PC-3 (cell line): ENCODE measurements around the gene PPFIA1. TPM values are rescaled to one million over a fixed set of nuclear protein-coding genes. Genes with fewer than 3 reads are reported as not detected.

Experiments used
- ATAC-seq: fragments of 200-7000 bp; cut with Tn5 transposase; 2 replicates; pipeline ENCODE4 v1.9.1; 2020; ENCODE audit warnings: mild to moderate bottlenecking, moderate library complexity
- BruUV-seq: library from RNA; stranded (reverse); fragments of 400-500 nt; replicated peaks from 2 replicates; lab custom pipeline; 2021; lab: Mats Ljungman, UMichigan
- CTCF ChIA-PET: fragments of 300-600 bp; sonication (Branson Sonifier 250); formaldehyde crosslinking; loops from one replicate; lab custom pipeline; 2022; ENCODE audit warnings: antibody characterized with exemption; lab: Charles Lee
- POLR2A ChIA-PET: fragments of 300-600 bp; sonication (Branson Sonifier 250); formaldehyde crosslinking; loops from one replicate; lab custom pipeline; 2022; ENCODE audit warnings: antibody characterized with exemption; ENCODE audit not compliant: unreplicated experiment; lab: Charles Lee
- DNase-seq: peaks from one replicate; pipeline ENCODE4 v3.0.0-alpha.2; 2015
- H2AFZ ChIP-seq: fragments of 300-600 bp; sonication (generic); 2 replicates; pipeline ENCODE4 v1.6.0; 2016; ENCODE audit warnings: antibody characterized with exemption, low read length
- H3F3A ChIP-seq: fragments of 300-600 bp; sonication (generic); one replicate; pipeline ENCODE4 v1.6.0; 2017; ENCODE audit warnings: antibody characterized with exemption, low read length, control low read depth, mild to moderate bottlenecking; ENCODE audit not compliant: unreplicated experiment
- H3K27ac ChIP-seq: fragments of 300-600 bp; sonication (generic); 2 replicates; pipeline ENCODE4 v1.5.1; 2016; ENCODE audit warnings: mild to moderate bottlenecking, low read length
- H3K27me3 ChIP-seq: fragments of 300-600 bp; sonication (generic); 2 replicates; pipeline ENCODE4 v1.6.1; 2016; ENCODE audit warnings: low read length, mixed read lengths
- H3K36me3 ChIP-seq: fragments of 300-600 bp; sonication (generic); 2 replicates; pipeline ENCODE4 v1.6.1; 2016; ENCODE audit warnings: low read depth, mixed run types, low read length, mixed read lengths
- H3K4me1 ChIP-seq: fragments of 300-600 bp; sonication (generic); 2 replicates; pipeline ENCODE4 v1.5.1; 2016; ENCODE audit warnings: low read length; ENCODE audit not compliant: insufficient read depth
- H3K4me2 ChIP-seq: fragments of 300-600 bp; sonication (generic); 2 replicates; pipeline ENCODE4 v1.6.0; 2016; ENCODE audit warnings: low read length
- H3K4me3 ChIP-seq: fragments of 300-600 bp; sonication (generic); 2 replicates; pipeline ENCODE4 v1.5.1; 2016; ENCODE audit warnings: mild to moderate bottlenecking, low read length, mixed read lengths
- H3K79me2 ChIP-seq: fragments of 300-600 bp; sonication (generic); 2 replicates; pipeline ENCODE4 v1.6.1; 2017; ENCODE audit warnings: low read length, mixed read lengths
- H3K9ac ChIP-seq: fragments of 300-600 bp; sonication (generic); 2 replicates; pipeline ENCODE4 v1.6.0; 2016; ENCODE audit warnings: mild to moderate bottlenecking, low read length
- H3K9me2 ChIP-seq: fragments of 300-600 bp; sonication (generic); replicated peaks from 2 replicates; pipeline ENCODE4 v1.6.1; 2016; ENCODE audit warnings: mixed run types, low read length, mixed read lengths
- H3K9me3 ChIP-seq: fragments of 300-600 bp; sonication (generic); 2 replicates; pipeline ENCODE4 v1.6.1; 2016; ENCODE audit warnings: low read length, mixed read lengths
- H4K20me1 ChIP-seq: fragments of 300-600 bp; sonication (generic); 2 replicates; pipeline ENCODE4 v1.6.1; 2016; ENCODE audit warnings: low read length, mixed read lengths
- CTCF ChIP-seq: fragments of 300-600 bp; sonication (generic); conservative IDR thresholded peaks from 2 replicates; pipeline ENCODE4 v1.5.1; 2017; ENCODE audit warnings: antibody characterized with exemption, low read depth, mild to moderate bottlenecking, low read length
- EZH2 ChIP-seq: fragments of 300-600 bp; sonication (generic); IDR thresholded peaks from one replicate; pipeline ENCODE4 v1.6.1; 2017; ENCODE audit warnings: antibody characterized with exemption, mild to moderate bottlenecking, low read length; ENCODE audit not compliant: unreplicated experiment
- EZH2phosphoT487 ChIP-seq: fragments of 300-600 bp; sonication (generic); IDR thresholded peaks from 2 replicates; pipeline ENCODE4 v1.6.1; 2018; ENCODE audit warnings: mild to moderate bottlenecking, antibody characterized with exemption, low read length, borderline replicate concordance
- intact Hi-C: fragments of 100-400 bp; cut with micrococcal nuclease; formaldehyde crosslinking; loops from 2 replicates; pipeline ENCODE4 v1.9.0; 2023
- total RNA-seq: library from RNA; depleted of rRNA; stranded (reverse); fragments of >200 nt; gene quantifications from 2 replicates; pipeline ENCODE4 v1.2.3, GENCODE V29; 2014

The PPFIA1 gene
- total RNA-seq, 1 experiment from 2014 or later: 57.5 TPM

GRCh38 chr11:70415191-70415590, 144.7 kb downstream of the PPFIA1 start:
- Histone ChIP-seq H3K9me3 (no peaks in the 10 kb centered on the region), H3F3A (no peaks in the 10 kb centered on the region), H3K9me2 (no peaks in the 10 kb centered on the region), H4K20me1 (no peaks in the 10 kb centered on the region), H3K4me3 (no peak overlapping the region), H3K9ac (no peak overlapping the region), H3K27ac (no peak overlapping the region), H3K4me2 (no peak overlapping the region), H2AFZ (no peak overlapping the region), H3K36me3 (peaks cover 81% of the 10 kb centered on the region), H3K27me3 (no peaks in the 10 kb centered on the region), H3K79me2 (no peaks in the 10 kb centered on the region), H3K4me1 (no peaks in the 10 kb centered on the region)
- ChIA-PET CTCF (no interaction called here), POLR2A (no interaction called here)
- DNase-seq: peak; percentile 15
- no TSS peak for BruUV-seq
- peak; percentile 55; the same call in 1 of the 2 replicates for ATAC-seq
- intact Hi-C loops: no loop called here
- TF ChIP-seq EZH2phosphoT487: no peak
- peak; percentile 54; the same call in 1 of the 2 replicates for TF ChIP-seq CTCF
- no peak for TF ChIP-seq EZH2

- Histone ChIP-seq H3K36me3 (peaks cover 81% of the 10 kb centered on the region), H3K9ac (no peak overlapping the region), H3K9me3 (no peaks in the 10 kb centered on the region), H3K27me3 (no peaks in the 10 kb centered on the region), H4K20me1 (no peaks in the 10 kb centered on the region), H3K27ac (no peak overlapping the region), H2AFZ (no peak overlapping the region), H3K4me2 (no peak overlapping the region), H3K4me1 (no peaks in the 10 kb centered on the region), H3K79me2 (no peaks in the 10 kb centered on the region), H3K4me3 (no peak overlapping the region), H3K9me2 (no peaks in the 10 kb centered on the region), H3F3A (no peaks in the 10 kb centered on the region)
- POLR2A ChIA-PET: no interaction called here
- no peak for DNase-seq
- intact Hi-C loops: no loop called here
- CTCF ChIA-PET: no interaction called here
- no TSS peak for BruUV-seq
- TF ChIP-seq EZH2phosphoT487: no peak
- TF ChIP-seq CTCF: no peak
- no peak for TF ChIP-seq EZH2
- ATAC-seq: no peak
Measured at GRCh38 chr11:70415642-70416395, 145.3 kb downstream of the PPFIA1 start.

GRCh38 chr11:70416881-70417280, 146.4 kb downstream of the PPFIA1 start:
- Histone ChIP-seq H3K27me3 (no peaks in the 10 kb centered on the region), H3K9ac (no peak overlapping the region), H3K9me2 (no peaks in the 10 kb centered on the region), H3K36me3 (peaks cover 83% of the 10 kb centered on the region), H3K4me2 (no peak overlapping the region), H3K27ac (no peak overlapping the region), H3K79me2 (no peaks in the 10 kb centered on the region), H2AFZ (no peak overlapping the region), H3K4me3 (no peak overlapping the region), H4K20me1 (no peaks in the 10 kb centered on the region), H3K9me3 (no peaks in the 10 kb centered on the region), H3K4me1 (no peaks in the 10 kb centered on the region), H3F3A (no peaks in the 10 kb centered on the region)
- ATAC-seq (no peak), DNase-seq (no peak)
- no TSS peak for BruUV-seq
- ChIA-PET CTCF (no interaction called here), POLR2A (no interaction called here)
- TF ChIP-seq CTCF: no peak
- TF ChIP-seq EZH2: no peak
- no peak for TF ChIP-seq EZH2phosphoT487
- intact Hi-C loops: loop anchor here (1.0 kb wide), 1 partner anchor 15 kb away; no protein-coding TSS in a partner anchor
